Measurements from ENCODE around the gene LAMC3.

DNA sequence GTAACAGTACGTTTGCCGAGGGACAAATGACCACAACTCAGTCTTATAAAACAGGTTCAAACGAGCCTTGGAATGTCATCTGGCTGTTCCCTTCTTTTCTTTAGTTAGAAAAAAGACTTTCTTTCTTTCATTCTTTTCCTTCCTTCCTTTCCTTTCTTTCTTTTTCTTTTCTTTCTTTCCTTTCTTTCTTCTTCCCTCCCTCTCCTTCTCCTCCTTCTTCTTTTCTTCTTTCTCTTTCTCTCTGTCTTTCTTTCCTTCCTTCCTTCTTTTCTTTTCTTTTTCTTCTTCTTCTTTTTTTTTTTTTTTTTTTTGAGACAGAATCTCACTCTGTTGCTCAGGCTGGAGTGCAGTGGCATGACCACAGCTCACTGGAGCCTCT lies 9.7 kb upstream of the LAMC3 start:
- TF ChIP-seq, protein P1, sequence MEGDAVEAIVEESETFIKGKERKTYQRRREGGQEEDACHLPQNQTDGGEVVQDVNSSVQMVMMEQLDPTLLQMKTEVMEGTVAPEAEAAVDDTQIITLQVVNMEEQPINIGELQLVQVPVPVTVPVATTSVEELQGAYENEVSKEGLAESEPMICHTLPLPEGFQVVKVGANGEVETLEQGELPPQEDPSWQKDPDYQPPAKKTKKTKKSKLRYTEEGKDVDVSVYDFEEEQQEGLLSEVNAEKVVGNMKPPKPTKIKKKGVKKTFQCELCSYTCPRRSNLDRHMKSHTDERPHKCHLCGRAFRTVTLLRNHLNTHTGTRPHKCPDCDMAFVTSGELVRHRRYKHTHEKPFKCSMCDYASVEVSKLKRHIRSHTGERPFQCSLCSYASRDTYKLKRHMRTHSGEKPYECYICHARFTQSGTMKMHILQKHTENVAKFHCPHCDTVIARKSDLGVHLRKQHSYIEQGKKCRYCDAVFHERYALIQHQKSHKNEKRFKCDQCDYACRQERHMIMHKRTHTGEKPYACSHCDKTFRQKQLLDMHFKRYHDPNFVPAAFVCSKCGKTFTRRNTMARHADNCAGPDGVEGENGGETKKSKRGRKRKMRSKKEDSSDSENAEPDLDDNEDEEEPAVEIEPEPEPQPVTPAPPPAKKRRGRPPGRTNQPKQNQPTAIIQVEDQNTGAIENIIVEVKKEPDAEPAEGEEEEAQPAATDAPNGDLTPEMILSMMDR (conservative IDR thresholded peaks at IDR 0.05; ENCODE audit: low read length): no peak
- TF ChIP-seq EZH2phosphoT487 (IDR thresholded peaks at IDR 0.05; ENCODE audit: borderline replicate concordance, low read depth, low read length): no peak
